Endothelial cell of umbilical vein (primary cell): Measurements from ENCODE around the gene ZNF341. TPM values are rescaled to one million over a fixed set of nuclear protein-coding genes. Genes with fewer than 3 reads are reported as not detected.

Experiments
- BruUV-seq: library from RNA; stranded (reverse); fragments of 400-500 nt; replicated peaks from 2 replicates; lab custom pipeline; 2021; lab: Mats Ljungman, UMichigan
- CTCF ChIA-PET: fragments of 300-600, 350-600 bp; sonication (Branson Sonifier 250); formaldehyde crosslinking; loops from one replicate; lab custom pipeline; 2021; ENCODE audit warnings: antibody characterized with exemption, inconsistent platforms; lab: Charles Lee
- POLR2A ChIA-PET: fragments of 300-600, 350-600 bp; sonication (Branson Sonifier 250); formaldehyde crosslinking; loops from one replicate; lab custom pipeline; 2021; ENCODE audit warnings: antibody characterized with exemption, inconsistent platforms; lab: Charles Lee
- DNase-seq: peaks from one replicate; pipeline ENCODE4 v3.0.0-alpha.2; 2011; ENCODE audit warnings: low read depth, low spot score
- FAIRE-seq: peaks from 2 replicates; lab custom pipeline; 2011; peaks lifted over from hg19 to GRCh38; lab: Jason Lieb, UNC
- H2AFZ ChIP-seq: 2 replicates; pipeline ENCODE4 v1.6.0; 2012; ENCODE audit warnings: low read depth, low read length, control low read depth, inconsistent platforms
- H3K27ac ChIP-seq: 2 replicates; pipeline ENCODE4 v1.5.1; 2011; ENCODE audit warnings: low read depth, mild to moderate bottlenecking, control low read depth, low read length, moderate library complexity; ENCODE audit not compliant: insufficient read depth
- H3K27me3 ChIP-seq, 2 experiments: 2 replicates each; pipeline versions ENCODE4 v1.6.0 to v1.6.1; 2011; ENCODE audit warnings: low read length in 2 of 2, mixed read lengths in 1 of 2; ENCODE audit not compliant: control insufficient read depth in 2 of 2, insufficient read depth in 2 of 2
- H3K36me3 ChIP-seq, 2 experiments: 2 replicates in 1 of 2; 3 replicates in 1 of 2; pipeline ENCODE4 v1.5.1; 2011; ENCODE audit warnings: low read length in 2 of 2, mild to moderate bottlenecking in 1 of 2, moderate library complexity in 1 of 2; ENCODE audit not compliant: control insufficient read depth in 2 of 2, insufficient read depth in 2 of 2; ENCODE audit errors: extremely low read depth in 1 of 2
- H3K4me1 ChIP-seq: 3 replicates; pipeline ENCODE4 v1.5.1; 2011; ENCODE audit warnings: mild to moderate bottlenecking, low read length; ENCODE audit not compliant: control insufficient read depth, insufficient read depth; ENCODE audit errors: extremely low read depth
- H3K4me2 ChIP-seq: 2 replicates; pipeline ENCODE4 v1.6.1; 2011; ENCODE audit warnings: low read length, control low read depth, mixed read lengths; ENCODE audit not compliant: insufficient read depth
- H3K4me3 ChIP-seq, 3 experiments: fragments of 200-600 bp in 1 of 3; sonication (generic), shearing (Covaris generic) in 1 of 3; replicated peaks in 1 of 3; 2 replicates each; pipeline ENCODE4 v1.5.1; 2011 to 2016; ENCODE audit warnings: control low read depth in 3 of 3, low read length in 3 of 3, mild to moderate bottlenecking in 2 of 3, inconsistent platforms in 1 of 3, low read depth in 1 of 3, moderate library complexity in 1 of 3; ENCODE audit not compliant: insufficient read depth in 1 of 3
- H3K79me2 ChIP-seq: 2 replicates; pipeline ENCODE4 v1.6.0; 2012; ENCODE audit warnings: low read length, inconsistent platforms; ENCODE audit not compliant: control insufficient read depth, insufficient read depth
- H3K9ac ChIP-seq: replicated peaks from 2 replicates; pipeline ENCODE3; 2011; ENCODE audit warnings: low read length, control low read depth; ENCODE audit not compliant: insufficient read depth; ENCODE audit errors: extremely low read depth
- H3K9me1 ChIP-seq: replicated peaks from 3 replicates; pipeline ENCODE4 v1.6.0; 2011; ENCODE audit warnings: mild to moderate bottlenecking, low read length; ENCODE audit not compliant: control insufficient read depth, insufficient read depth; ENCODE audit errors: extremely low read depth
- H3K9me3 ChIP-seq: replicated peaks from 2 replicates; pipeline ENCODE4 v1.5.1; 2012; ENCODE audit warnings: low read length, inconsistent platforms; ENCODE audit not compliant: control insufficient read depth, insufficient read depth
- H4K20me1 ChIP-seq: replicated peaks from 2 replicates; pipeline ENCODE3; 2011; ENCODE audit warnings: mild to moderate bottlenecking, low read length; ENCODE audit not compliant: control insufficient read depth, insufficient read depth; ENCODE audit errors: extremely low read depth
- EZH2 ChIP-seq: IDR thresholded peaks from 2 replicates; pipeline ENCODE4 v1.6.1; 2012; ENCODE audit warnings: borderline replicate concordance, low read depth, mild to moderate bottlenecking, moderate library complexity, low read length, inconsistent platforms; ENCODE audit not compliant: severe bottlenecking
- FOS ChIP-seq: IDR thresholded peaks from 2 replicates; pipeline ENCODE4 v1.6.1; 2011; ENCODE audit warnings: mild to moderate bottlenecking, low read length, moderate library complexity, borderline replicate concordance; ENCODE audit not compliant: insufficient read depth
- GATA2 ChIP-seq: IDR thresholded peaks from 2 replicates; pipeline ENCODE4 v1.7.0; 2011; ENCODE audit warnings: low read depth, mild to moderate bottlenecking, moderate library complexity, mixed read lengths, low read length; ENCODE audit not compliant: insufficient read length, insufficient read depth
- JUN ChIP-seq: IDR thresholded peaks from 2 replicates; pipeline ENCODE4 v1.6.1; 2011; ENCODE audit warnings: borderline replicate concordance, low read depth; ENCODE audit not compliant: insufficient read length, insufficient read depth
- MYC ChIP-seq: IDR thresholded peaks from one replicate; pipeline ENCODE4 v1.6.1; 2011; ENCODE audit warnings: mild to moderate bottlenecking, low read depth, low read length
- POLR2A ChIP-seq: IDR thresholded peaks from 2 replicates; pipeline ENCODE4 v1.6.1; 2012; ENCODE audit warnings: low read depth, mild to moderate bottlenecking, control low read depth, low read length
- POLR2AphosphoS5 ChIP-seq: IDR thresholded peaks from 2 replicates; pipeline ENCODE4 v1.6.1; 2012; ENCODE audit warnings: low read depth, mild to moderate bottlenecking, control low read depth, low read length, moderate library complexity; ENCODE audit not compliant: insufficient read depth
- dilution Hi-C: fragments of 300-500 bp; cut with MboI; formaldehyde crosslinking; loops from one replicate; pipeline ENCODE4 v1.15.0; 2019; ENCODE audit warnings: low sequenced_read_pairs; ENCODE audit not compliant: extremely low pct_ligation_motif_present
- intact Hi-C: fragments of 100-400 bp; cut with micrococcal nuclease; formaldehyde crosslinking; loops from one replicate; pipeline ENCODE4 v1.10.0; 2022
- polyA plus RNA-seq, 4 experiments: library from polyadenylated mRNA; depleted of rRNA in 3 of 4; stranded (reverse) in 3 of 4; unstranded in 1 of 4; fragments of >200 nt; gene quantifications; 2 replicates each; pipeline versions ENCODE4 v1.2.1 to v1.2.3, GENCODE V29; 2011 to 2012; ENCODE audit warnings: missing spikeins in 1 of 4
- total RNA-seq: library from RNA; stranded (reverse); gene quantifications from 2 replicates; pipeline ENCODE4 v1.2.3, GENCODE V29; 2021
- TF ChIP-seq, protein P1 (sequence below), 2 donors: IDR thresholded peaks; 1 replicate in 1 of 2; 2 replicates in 1 of 2; pipeline ENCODE4 v1.5.1; 2011; ENCODE audit warnings: low read length in 2 of 2, mild to moderate bottlenecking in 2 of 2, moderate library complexity in 2 of 2, control low read depth in 1 of 2, inconsistent platforms in 1 of 2, low read depth in 1 of 2; ENCODE audit not compliant: insufficient read depth in 1 of 2; ENCODE audit errors: extremely low read depth in 1 of 2
- TF ChIP-seq, protein P2 (sequence below): IDR thresholded peaks from 2 replicates; pipeline ENCODE4 v1.6.1; 2011; ENCODE audit not compliant: insufficient read depth, insufficient read length

Gene ZNF341
- total and polyA plus RNA-seq, 2 donors (not counting 3 experiments of a cell fraction or from before 2014, with no cell fraction given), result 4.9 TPM

DNA sequence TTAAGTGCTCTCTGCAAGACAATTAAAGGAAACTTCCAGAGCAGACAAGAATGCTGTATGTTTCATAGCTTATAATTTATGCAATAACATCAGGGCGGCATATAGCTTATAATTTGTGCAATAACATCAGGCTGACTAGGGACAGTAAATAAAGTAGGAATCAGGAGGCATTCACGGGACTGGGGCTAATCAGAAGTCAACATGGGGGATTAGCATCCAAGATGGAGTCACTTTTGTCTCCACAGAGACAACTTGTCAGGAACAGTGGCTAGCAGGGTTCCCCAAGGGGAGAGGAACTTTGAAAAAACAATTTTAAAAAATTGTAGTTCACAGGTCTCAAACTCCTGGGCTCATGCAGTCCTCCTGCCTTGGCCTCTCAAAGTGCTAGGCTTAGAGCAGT, 3.3 kb upstream of the ZNF341 start:
- H2AFZ ChIP-seq, result no peak overlapping the region
- H4K20me1 ChIP-seq, result no peaks in the 10 kb centered on the region
- FAIRE-seq, result no peak
- H3K4me1 ChIP-seq, result peaks cover 15% of the 10 kb centered on the region
- no peak overlapping the region for H3K4me3 ChIP-seq
- H3K36me3 ChIP-seq, result no peaks in the 10 kb centered on the region
- TF ChIP-seq MYC (no peak), POLR2AphosphoS5 (no peak), POLR2A (no peak)
- no peaks in the 10 kb centered on the region for H3K9me3 ChIP-seq
- H3K9ac ChIP-seq, result no peak overlapping the region
- BruUV-seq, result no TSS peak
- H3K79me2 ChIP-seq, result no peaks in the 10 kb centered on the region
- no peaks in the 10 kb centered on the region for H3K27me3 ChIP-seq
- H3K9me1 ChIP-seq, result no peaks in the 10 kb centered on the region
- no peak overlapping the region for H3K27ac ChIP-seq
- POLR2A ChIA-PET, result no interaction called here
- no peak overlapping the region for H3K4me2 ChIP-seq
- CTCF ChIA-PET, result no interaction called here
- DNase-seq, result no peak
- dilution Hi-C loops, result no loop called here
- intact Hi-C loops, result no loop called here

DNA sequence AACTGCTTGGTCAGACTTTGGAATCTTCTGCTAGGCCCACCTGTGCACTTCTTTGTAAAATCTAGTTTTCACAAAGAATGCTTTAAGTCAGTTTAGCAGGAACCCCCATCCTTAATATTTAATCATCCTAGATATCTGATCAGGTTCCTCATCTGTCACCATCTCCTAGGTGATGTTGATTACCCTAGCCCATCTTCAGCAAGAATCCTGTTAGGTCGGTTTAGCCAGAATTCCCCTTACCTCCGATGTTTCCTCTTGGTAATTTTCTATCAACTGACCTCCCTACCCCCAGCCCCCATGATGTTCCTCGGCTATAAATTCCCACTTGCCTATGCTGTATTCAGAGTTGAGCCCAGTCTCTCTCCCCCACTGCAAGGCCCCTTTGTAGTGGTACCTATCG, 2.7 kb upstream of the ZNF341 start:
- no peak overlapping the region for H2AFZ ChIP-seq
- dilution Hi-C loops, result no loop called here
- H3K4me2 ChIP-seq, result no peak overlapping the region
- ChIA-PET POLR2A (no interaction called here), CTCF (no interaction called here)
- H3K4me1 ChIP-seq, result peaks cover 21% of the 10 kb centered on the region
- no peaks in the 10 kb centered on the region for H3K9me3 ChIP-seq
- H3K4me3 ChIP-seq, result no peak overlapping the region
- H3K36me3 ChIP-seq, result no peaks in the 10 kb centered on the region
- intact Hi-C loops, result no loop called here
- DNase-seq (no peak), FAIRE-seq (no peak)
- H3K27ac ChIP-seq, result no peak overlapping the region
- BruUV-seq, result no TSS peak
- H3K9me1 ChIP-seq, result no peaks in the 10 kb centered on the region
- H3K79me2 ChIP-seq, result no peaks in the 10 kb centered on the region
- no peaks in the 10 kb centered on the region for H3K27me3 ChIP-seq
- no peak for TF ChIP-seq FOS
- TF ChIP-seq, protein P1, sequence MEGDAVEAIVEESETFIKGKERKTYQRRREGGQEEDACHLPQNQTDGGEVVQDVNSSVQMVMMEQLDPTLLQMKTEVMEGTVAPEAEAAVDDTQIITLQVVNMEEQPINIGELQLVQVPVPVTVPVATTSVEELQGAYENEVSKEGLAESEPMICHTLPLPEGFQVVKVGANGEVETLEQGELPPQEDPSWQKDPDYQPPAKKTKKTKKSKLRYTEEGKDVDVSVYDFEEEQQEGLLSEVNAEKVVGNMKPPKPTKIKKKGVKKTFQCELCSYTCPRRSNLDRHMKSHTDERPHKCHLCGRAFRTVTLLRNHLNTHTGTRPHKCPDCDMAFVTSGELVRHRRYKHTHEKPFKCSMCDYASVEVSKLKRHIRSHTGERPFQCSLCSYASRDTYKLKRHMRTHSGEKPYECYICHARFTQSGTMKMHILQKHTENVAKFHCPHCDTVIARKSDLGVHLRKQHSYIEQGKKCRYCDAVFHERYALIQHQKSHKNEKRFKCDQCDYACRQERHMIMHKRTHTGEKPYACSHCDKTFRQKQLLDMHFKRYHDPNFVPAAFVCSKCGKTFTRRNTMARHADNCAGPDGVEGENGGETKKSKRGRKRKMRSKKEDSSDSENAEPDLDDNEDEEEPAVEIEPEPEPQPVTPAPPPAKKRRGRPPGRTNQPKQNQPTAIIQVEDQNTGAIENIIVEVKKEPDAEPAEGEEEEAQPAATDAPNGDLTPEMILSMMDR (IDR thresholded peaks at IDR 0.05; ENCODE audit: extremely low read depth in 1 of 2, insufficient read depth in 1 of 2, low read depth in 1 of 2, low read length in 2 of 2), result no peak
- TF ChIP-seq, protein P2, sequence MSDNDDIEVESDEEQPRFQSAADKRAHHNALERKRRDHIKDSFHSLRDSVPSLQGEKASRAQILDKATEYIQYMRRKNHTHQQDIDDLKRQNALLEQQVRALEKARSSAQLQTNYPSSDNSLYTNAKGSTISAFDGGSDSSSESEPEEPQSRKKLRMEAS, result no peak
- no peak for TF ChIP-seq POLR2A
- no peak for TF ChIP-seq POLR2AphosphoS5
- TF ChIP-seq MYC, result no peak
- no peak for TF ChIP-seq JUN
- TF ChIP-seq GATA2, result no peak
- no peak for TF ChIP-seq EZH2
- H4K20me1 ChIP-seq, result no peaks in the 10 kb centered on the region
- no peak overlapping the region for H3K9ac ChIP-seq
